Activated T-helper 2 cell treated with anti-CD3 and anti-CD28 coated beads, Interferon-gamma antibody, Interleukin-2, Interleukin-4, amounts not matched to agents 10 μg/mL and 5 μg/mL and 100 μg/mL, durations not matched to agents 14 hours and 24 hours and 36 hours (primary cell): Measurements from ENCODE around the gene EIF2AK2. TPM values are rescaled to one million over a fixed set of nuclear protein-coding genes. Genes with fewer than 3 reads are reported as not detected.
A peak's percentile ranks its signal among the peaks of the same experiment; 100 is the strongest.

Experiments used
- DNase-seq: peaks from one replicate; pipeline ENCODE4 v3.0.0; 2021; ENCODE audit warnings: low spot score
- H3K27ac Mint-ChIP-seq: one replicate; pipeline ENCODE4 v1.8.0; 2021; ENCODE audit warnings: mixed read lengths
- H3K27me3 Mint-ChIP-seq: one replicate; pipeline ENCODE4 v1.8.0; 2021; ENCODE audit warnings: low read depth, mixed read lengths
- H3K36me3 Mint-ChIP-seq: one replicate; pipeline ENCODE4 v1.8.0; 2021; ENCODE audit warnings: low read depth, mixed read lengths
- H3K4me1 Mint-ChIP-seq: one replicate; pipeline ENCODE4 v1.8.0; 2021; ENCODE audit warnings: low read depth, mixed read lengths
- H3K4me3 Mint-ChIP-seq: one replicate; pipeline ENCODE4 v1.8.0; 2021; ENCODE audit warnings: low read depth, mild to moderate bottlenecking, moderate library complexity, mixed read lengths
- H3K9me3 Mint-ChIP-seq: one replicate; pipeline ENCODE4 v1.8.0; 2021; ENCODE audit warnings: mixed read lengths
- intact Hi-C: fragments of 100-400 bp; cut with micrococcal nuclease; formaldehyde crosslinking; loops from one replicate; pipeline ENCODE4 v1.15.1; 2023
- total RNA-seq: library from RNA; stranded (reverse); gene quantifications from 2 replicates; pipeline ENCODE4 v1.2.3, GENCODE V29; 2022

Gene EIF2AK2
- total RNA-seq, 1 donor from 2014 or later = 30.8 TPM

- no peak within 1 kb of the TSS for H3K27ac Mint-ChIP-seq
- DNase-seq = peak; percentile 90
- no peaks in the 10 kb centered on the region for H3K9me3 Mint-ChIP-seq
- intact Hi-C loops = loop anchor here (1.0 to 5.0 kb wide), 4 partner anchors 73 to 302 kb away; partner anchors contain the start of genes CEBPZ, EIF2AK2, NDUFAF7 and STRN
- no peak within 1 kb of the TSS for H3K4me3 Mint-ChIP-seq
- peaks cover 26% of the 10 kb centered on the region for H3K36me3 Mint-ChIP-seq
- no peaks in the 10 kb centered on the region for H3K27me3 Mint-ChIP-seq
- peaks cover 35% of the 10 kb centered on the region for H3K4me1 Mint-ChIP-seq
Measured at GRCh38 chr2:37083873-37084794, 72.6 kb downstream of the EIF2AK2 start, which contains the start of the genes GPATCH11 and HEATR5B. TSS of gene GPATCH11 (plus strand) at chr2:37084518. CDS start at chr2:37088382, 3,864 bp downstream. TSS of gene HEATR5B (minus strand) at chr2:37084372. CDS start at chr2:37083414, 958 bp downstream.

GRCh38 chr2:37080689-37081088 is 76.1 kb downstream of the EIF2AK2 start:
- H3K36me3 Mint-ChIP-seq = peaks cover 45% of the 10 kb centered on the region
- H3K4me3 Mint-ChIP-seq = peak overlapping the region; percentile 7
- H3K4me1 Mint-ChIP-seq = peaks cover 35% of the 10 kb centered on the region

GRCh38 chr2:37080266-37080665 is 76.5 kb downstream of the EIF2AK2 start:
- no peak for DNase-seq
- Mint-ChIP-seq H3K27me3 (no peaks in the 10 kb centered on the region), H3K4me3 (peak overlapping the region; percentile 44), H3K27ac (peak overlapping the region; percentile 67), H3K36me3 (peaks cover 45% of the 10 kb centered on the region), H3K9me3 (no peaks in the 10 kb centered on the region), H3K4me1 (peaks cover 35% of the 10 kb centered on the region)
- intact Hi-C loops = loop anchor here (5.0 kb wide), 2 partner anchors 77 to 298 kb away; partner anchors contain the start of gene EIF2AK2

More at GRCh38 chr2:37080689-37081088, 76.1 kb downstream of the EIF2AK2 start:
- H3K9me3 Mint-ChIP-seq = no peaks in the 10 kb centered on the region
- H3K27me3 Mint-ChIP-seq = no peaks in the 10 kb centered on the region
- no peak for DNase-seq
- intact Hi-C loops = loop anchor here (5.0 kb wide), 2 partner anchors 77 to 298 kb away; partner anchors contain the start of gene EIF2AK2
- peak overlapping the region; percentile 21 for H3K27ac Mint-ChIP-seq

- Mint-ChIP-seq H3K4me1 (peaks cover 3% of the 10 kb centered on the region), H3K36me3 (peaks cover 51% of the 10 kb centered on the region), H3K27ac (no peak overlapping the region), H3K27me3 (no peaks in the 10 kb centered on the region), H3K9me3 (no peaks in the 10 kb centered on the region), H3K4me3 (no peak overlapping the region)
- intact Hi-C loops = no loop called here
- no peak for DNase-seq
Measured at GRCh38 chr2:37070931-37071330, 85.8 kb downstream of the EIF2AK2 start.

- H3K4me3 Mint-ChIP-seq = no peak overlapping the region
- H3K4me1 Mint-ChIP-seq = peaks cover 3% of the 10 kb centered on the region
- H3K27me3 Mint-ChIP-seq = no peaks in the 10 kb centered on the region
- H3K27ac Mint-ChIP-seq = no peak overlapping the region
- peaks cover 53% of the 10 kb centered on the region for H3K36me3 Mint-ChIP-seq
- DNase-seq = no peak
- intact Hi-C loops = no loop called here
- H3K9me3 Mint-ChIP-seq = no peaks in the 10 kb centered on the region
Measured at GRCh38 chr2:37068686-37069085, 88.1 kb downstream of the EIF2AK2 start.

GRCh38 chr2:37061776-37062175 is 95.0 kb downstream of the EIF2AK2 start:
- H3K4me1 Mint-ChIP-seq = peaks cover 4% of the 10 kb centered on the region
- no peak for DNase-seq
- intact Hi-C loops = no loop called here
- peaks cover 48% of the 10 kb centered on the region for H3K36me3 Mint-ChIP-seq
- no peaks in the 10 kb centered on the region for H3K27me3 Mint-ChIP-seq
- H3K9me3 Mint-ChIP-seq = no peaks in the 10 kb centered on the region
- no peak overlapping the region for H3K27ac Mint-ChIP-seq
- H3K4me3 Mint-ChIP-seq = no peak overlapping the region

GRCh38 chr2:37061013-37061711 is 95.6 kb downstream of the EIF2AK2 start:
- Mint-ChIP-seq H3K27ac (no peak overlapping the region), H3K4me3 (no peak overlapping the region), H3K36me3 (peaks cover 50% of the 10 kb centered on the region), H3K9me3 (no peaks in the 10 kb centered on the region), H3K27me3 (no peaks in the 10 kb centered on the region), H3K4me1 (peaks cover 4% of the 10 kb centered on the region)
- intact Hi-C loops = no loop called here
- no peak for DNase-seq

GRCh38 chr2:37060446-37060845 is 96.3 kb downstream of the EIF2AK2 start:
- H3K9me3 Mint-ChIP-seq = no peaks in the 10 kb centered on the region
- H3K4me3 Mint-ChIP-seq = no peak overlapping the region
- H3K36me3 Mint-ChIP-seq = peaks cover 45% of the 10 kb centered on the region
- DNase-seq = no peak
- no peak overlapping the region for H3K27ac Mint-ChIP-seq
- intact Hi-C loops = no loop called here
- peaks cover 4% of the 10 kb centered on the region for H3K4me1 Mint-ChIP-seq
- no peaks in the 10 kb centered on the region for H3K27me3 Mint-ChIP-seq

GRCh38 chr2:37059841-37060240 is 96.9 kb downstream of the EIF2AK2 start:
- H3K9me3 Mint-ChIP-seq = no peaks in the 10 kb centered on the region
- DNase-seq = no peak
- H3K27ac Mint-ChIP-seq = no peak overlapping the region
- H3K36me3 Mint-ChIP-seq = peaks cover 44% of the 10 kb centered on the region
- peaks cover 4% of the 10 kb centered on the region for H3K4me1 Mint-ChIP-seq
- no peaks in the 10 kb centered on the region for H3K27me3 Mint-ChIP-seq
- no peak overlapping the region for H3K4me3 Mint-ChIP-seq
- intact Hi-C loops = no loop called here

- no peak overlapping the region for H3K4me3 Mint-ChIP-seq
Measured at GRCh38 chr2:37052600-37053332, 104.0 kb downstream of the EIF2AK2 start.

More at GRCh38 chr2:37052600-37053332, 104.0 kb downstream of the EIF2AK2 start:
- Mint-ChIP-seq H3K27ac (no peak overlapping the region), H3K27me3 (no peaks in the 10 kb centered on the region), H3K4me1 (peaks cover 4% of the 10 kb centered on the region), H3K36me3 (peaks cover 36% of the 10 kb centered on the region), H3K9me3 (no peaks in the 10 kb centered on the region)
- intact Hi-C loops = no loop called here
- no peak for DNase-seq
